WTC11 (cell line): Measurements from ENCODE around the gene KIR3DL1. TPM values are rescaled to one million over a fixed set of nuclear protein-coding genes. Genes with fewer than 3 reads are reported as not detected.

Experiments
- ATAC-seq: fragments of 200-7000 bp; cut with Tn5 transposase; 2 replicates; pipeline ENCODE4 v1.10.0; 2021; ENCODE audit warnings: mild to moderate bottlenecking, moderate library complexity
- CTCF ChIA-PET: fragments of 300-600 bp; sonication (Branson Sonifier 250); formaldehyde crosslinking; loops from one replicate; lab custom pipeline; 2021; ENCODE audit warnings: antibody characterized with exemption; lab: Charles Lee
- POLR2A ChIA-PET: fragments of 350-600 bp; sonication (Branson Sonifier 250); formaldehyde crosslinking; loops from one replicate; lab custom pipeline; 2021; ENCODE audit warnings: antibody characterized with exemption; lab: Charles Lee
- DNase-seq: peaks from one replicate; pipeline ENCODE4 v3.0.0; 2021; ENCODE audit warnings: low spot score
- H3K27ac Mint-ChIP-seq: 2 replicates; pipeline ENCODE4 v1.8.0; 2021; ENCODE audit warnings: mixed read lengths
- H3K27me3 Mint-ChIP-seq: 2 replicates; pipeline ENCODE4 v1.8.0; 2021; ENCODE audit warnings: low read depth, mild to moderate bottlenecking, moderate library complexity, mixed read lengths
- H3K36me3 Mint-ChIP-seq: 2 replicates; pipeline ENCODE4 v1.8.0; 2021; ENCODE audit warnings: mixed read lengths
- H3K4me1 Mint-ChIP-seq: 2 replicates; pipeline ENCODE4 v1.8.0; 2022; ENCODE audit warnings: mixed read lengths
- H3K4me3 Mint-ChIP-seq: 2 replicates; pipeline ENCODE4 v1.8.0; 2021; ENCODE audit warnings: mild to moderate bottlenecking, moderate library complexity, mixed read lengths
- H3K9me3 Mint-ChIP-seq: 2 replicates; pipeline ENCODE4 v1.8.0; 2021; ENCODE audit warnings: mixed read lengths
- ATF1 ChIP-seq: sonication (generic); formaldehyde crosslinking; IDR thresholded peaks from 2 replicates; pipeline ENCODE4 v1.8.1; 2023; ENCODE audit warnings: mild to moderate bottlenecking, moderate library complexity, missing genetic modification reagents
- CBFB ChIP-seq: sonication (generic); formaldehyde crosslinking; IDR thresholded peaks from 2 replicates; pipeline ENCODE4 v1.8.1; 2022; ENCODE audit warnings: mild to moderate bottlenecking, low read depth, missing genetic modification reagents
- CREB1 ChIP-seq: sonication (generic); formaldehyde crosslinking; IDR thresholded peaks from 2 replicates; pipeline ENCODE4 v1.8.0; 2023; ENCODE audit warnings: mild to moderate bottlenecking, missing genetic modification reagents
- ELF4 ChIP-seq: sonication (generic); formaldehyde crosslinking; IDR thresholded peaks from 2 replicates; pipeline ENCODE4 v1.8.1; 2022; ENCODE audit warnings: low read depth, mild to moderate bottlenecking, moderate library complexity, missing genetic modification reagents
- ESRRA ChIP-seq: sonication (generic); formaldehyde crosslinking; IDR thresholded peaks from 2 replicates; pipeline ENCODE4 v1.8.1; 2022; ENCODE audit warnings: mild to moderate bottlenecking, missing genetic modification reagents, borderline replicate concordance
- FOXK1 ChIP-seq: sonication (generic); formaldehyde crosslinking; IDR thresholded peaks from 2 replicates; pipeline ENCODE4 v1.8.0; 2022; ENCODE audit warnings: mild to moderate bottlenecking, moderate library complexity, missing genetic modification reagents
- FOXP1 ChIP-seq: sonication (generic); formaldehyde crosslinking; IDR thresholded peaks from 2 replicates; pipeline ENCODE4 v1.8.0; 2022; ENCODE audit warnings: missing genetic modification reagents, mild to moderate bottlenecking, moderate library complexity, borderline replicate concordance
- JAZF1 ChIP-seq: fragments of 250-450 bp; sonication (Bioruptor Pico); IDR thresholded peaks from 2 replicates; pipeline ENCODE4 v1.9.0; 2021; ENCODE audit warnings: moderate library complexity, mild to moderate bottlenecking, inconsistent platforms
- NFE2L1 ChIP-seq: sonication (generic); formaldehyde crosslinking; IDR thresholded peaks from 2 replicates; pipeline ENCODE4 v1.8.1; 2023; ENCODE audit warnings: missing genetic modification reagents
- RORB ChIP-seq: fragments of 250-450 bp; sonication (Bioruptor Pico); IDR thresholded peaks from 2 replicates; pipeline ENCODE4 v1.9.0; 2021; ENCODE audit warnings: mild to moderate bottlenecking
- TEAD4 ChIP-seq: sonication (generic); formaldehyde crosslinking; IDR thresholded peaks from 2 replicates; pipeline ENCODE4 v1.8.0; 2022; ENCODE audit warnings: mild to moderate bottlenecking, missing genetic modification reagents
- ZBTB21 ChIP-seq: sonication (generic); formaldehyde crosslinking; IDR thresholded peaks from 2 replicates; pipeline ENCODE4 v1.8.1; 2023; ENCODE audit warnings: mild to moderate bottlenecking, missing genetic modification reagents, borderline replicate concordance
- ZNF219 ChIP-seq: sonication (generic); formaldehyde crosslinking; IDR thresholded peaks from 2 replicates; pipeline ENCODE4 v1.8.0; 2023; ENCODE audit warnings: missing genetic modification reagents, mild to moderate bottlenecking, borderline replicate concordance
- total RNA-seq: library from RNA; stranded (reverse); gene quantifications from 3 replicates; pipeline ENCODE4 v1.2.3, GENCODE V29; 2021
- TF ChIP-seq, protein P1 (sequence below): sonication (generic); formaldehyde crosslinking; conservative IDR thresholded peaks from 2 replicates; pipeline ENCODE4 v1.8.1; 2023; ENCODE audit warnings: mild to moderate bottlenecking, low read depth, missing genetic modification reagents, moderate library complexity
- TF ChIP-seq, protein P2 (sequence below): sonication (generic); formaldehyde crosslinking; IDR thresholded peaks from 2 replicates; pipeline ENCODE4 v1.8.0; 2022; ENCODE audit warnings: missing genetic modification reagents
- TF ChIP-seq, protein P3 (sequence below): sonication (generic); formaldehyde crosslinking; IDR thresholded peaks from 2 replicates; pipeline ENCODE4 v1.8.0; 2023; ENCODE audit warnings: mild to moderate bottlenecking, missing genetic modification reagents
- TF ChIP-seq, protein P4 (sequence below): sonication (generic); formaldehyde crosslinking; IDR thresholded peaks from 2 replicates; pipeline ENCODE4 v1.8.1; 2022; ENCODE audit warnings: mild to moderate bottlenecking, missing genetic modification reagents, moderate library complexity, borderline replicate concordance
- TF ChIP-seq, protein P5 (sequence below): sonication (generic); formaldehyde crosslinking; IDR thresholded peaks from 2 replicates; pipeline ENCODE4 v1.8.1; 2023; ENCODE audit warnings: mild to moderate bottlenecking, missing genetic modification reagents, moderate library complexity
- TF ChIP-seq, protein P6 (sequence below): fragments of 250-450 bp; sonication (Bioruptor Pico); IDR thresholded peaks from 2 replicates; pipeline ENCODE4 v1.9.0; 2021; ENCODE audit warnings: mild to moderate bottlenecking

Gene KIR3DL1
- total RNA-seq, 1 experiment from 2014 or later = not detected

DNA sequence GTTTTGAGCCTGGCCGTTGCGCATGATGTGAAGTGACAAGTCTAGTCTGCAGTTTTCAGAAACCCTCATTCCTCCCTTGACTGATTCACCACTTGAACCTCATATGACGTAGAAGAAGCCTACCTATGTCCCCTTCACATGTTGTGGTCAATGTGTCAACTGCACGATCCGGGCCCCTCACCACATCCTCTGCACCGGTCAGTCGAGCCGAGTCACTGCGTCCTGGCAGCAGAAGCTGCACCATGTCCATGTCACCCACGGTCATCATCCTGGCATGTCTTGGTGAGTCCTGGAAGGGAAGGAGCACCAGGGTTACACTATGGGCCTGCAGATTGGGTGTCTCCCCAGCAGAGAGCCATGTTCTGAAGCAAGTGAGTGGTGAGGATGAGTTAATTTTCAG is 12.9 kb upstream of the KIR3DL1 start, which contains the start of gene KIR2DL4 (continued):
- TF ChIP-seq, protein P1, sequence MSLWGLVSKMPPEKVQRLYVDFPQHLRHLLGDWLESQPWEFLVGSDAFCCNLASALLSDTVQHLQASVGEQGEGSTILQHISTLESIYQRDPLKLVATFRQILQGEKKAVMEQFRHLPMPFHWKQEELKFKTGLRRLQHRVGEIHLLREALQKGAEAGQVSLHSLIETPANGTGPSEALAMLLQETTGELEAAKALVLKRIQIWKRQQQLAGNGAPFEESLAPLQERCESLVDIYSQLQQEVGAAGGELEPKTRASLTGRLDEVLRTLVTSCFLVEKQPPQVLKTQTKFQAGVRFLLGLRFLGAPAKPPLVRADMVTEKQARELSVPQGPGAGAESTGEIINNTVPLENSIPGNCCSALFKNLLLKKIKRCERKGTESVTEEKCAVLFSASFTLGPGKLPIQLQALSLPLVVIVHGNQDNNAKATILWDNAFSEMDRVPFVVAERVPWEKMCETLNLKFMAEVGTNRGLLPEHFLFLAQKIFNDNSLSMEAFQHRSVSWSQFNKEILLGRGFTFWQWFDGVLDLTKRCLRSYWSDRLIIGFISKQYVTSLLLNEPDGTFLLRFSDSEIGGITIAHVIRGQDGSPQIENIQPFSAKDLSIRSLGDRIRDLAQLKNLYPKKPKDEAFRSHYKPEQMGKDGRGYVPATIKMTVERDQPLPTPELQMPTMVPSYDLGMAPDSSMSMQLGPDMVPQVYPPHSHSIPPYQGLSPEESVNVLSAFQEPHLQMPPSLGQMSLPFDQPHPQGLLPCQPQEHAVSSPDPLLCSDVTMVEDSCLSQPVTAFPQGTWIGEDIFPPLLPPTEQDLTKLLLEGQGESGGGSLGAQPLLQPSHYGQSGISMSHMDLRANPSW (CRISPR knock-in tag) = no peak
- TF ChIP-seq RORB (no peak), CBFB (CRISPR knock-in tag) (no peak), ELF4 (CRISPR knock-in tag) (no peak)

DNA sequence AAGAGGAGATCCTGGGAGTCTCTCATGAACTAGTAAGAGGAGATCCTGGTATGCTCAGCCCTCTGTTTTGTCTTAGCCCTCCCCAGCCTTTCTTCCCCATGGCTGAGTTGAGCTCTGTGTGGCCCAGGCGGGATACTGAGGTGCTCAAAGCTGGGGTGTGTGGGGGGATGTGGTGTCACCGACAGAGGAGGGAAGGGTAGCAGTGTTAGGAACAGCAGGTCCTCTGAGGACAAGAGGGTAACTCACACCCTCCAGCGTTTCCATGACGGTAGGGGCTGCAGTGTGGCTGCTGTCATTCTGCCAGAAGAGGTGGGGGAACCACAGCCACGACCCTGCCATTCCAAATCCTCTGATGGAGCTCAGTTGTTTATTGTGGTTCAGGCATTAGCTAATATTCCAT is 12.2 kb upstream of the KIR3DL1 start:
- Mint-ChIP-seq H3K27ac (no peak overlapping the region), H3K9me3 (peaks cover 70% of the 10 kb centered on the region), H3K4me3 (no peak overlapping the region), H3K27me3 (peaks cover 8% of the 10 kb centered on the region), H3K36me3 (peaks cover 73% of the 10 kb centered on the region), H3K4me1 (no peaks in the 10 kb centered on the region)
- ChIA-PET POLR2A (no interaction called here), CTCF (no interaction called here)
- DNase-seq (no peak), ATAC-seq (no peak)
- TF ChIP-seq, protein P2, sequence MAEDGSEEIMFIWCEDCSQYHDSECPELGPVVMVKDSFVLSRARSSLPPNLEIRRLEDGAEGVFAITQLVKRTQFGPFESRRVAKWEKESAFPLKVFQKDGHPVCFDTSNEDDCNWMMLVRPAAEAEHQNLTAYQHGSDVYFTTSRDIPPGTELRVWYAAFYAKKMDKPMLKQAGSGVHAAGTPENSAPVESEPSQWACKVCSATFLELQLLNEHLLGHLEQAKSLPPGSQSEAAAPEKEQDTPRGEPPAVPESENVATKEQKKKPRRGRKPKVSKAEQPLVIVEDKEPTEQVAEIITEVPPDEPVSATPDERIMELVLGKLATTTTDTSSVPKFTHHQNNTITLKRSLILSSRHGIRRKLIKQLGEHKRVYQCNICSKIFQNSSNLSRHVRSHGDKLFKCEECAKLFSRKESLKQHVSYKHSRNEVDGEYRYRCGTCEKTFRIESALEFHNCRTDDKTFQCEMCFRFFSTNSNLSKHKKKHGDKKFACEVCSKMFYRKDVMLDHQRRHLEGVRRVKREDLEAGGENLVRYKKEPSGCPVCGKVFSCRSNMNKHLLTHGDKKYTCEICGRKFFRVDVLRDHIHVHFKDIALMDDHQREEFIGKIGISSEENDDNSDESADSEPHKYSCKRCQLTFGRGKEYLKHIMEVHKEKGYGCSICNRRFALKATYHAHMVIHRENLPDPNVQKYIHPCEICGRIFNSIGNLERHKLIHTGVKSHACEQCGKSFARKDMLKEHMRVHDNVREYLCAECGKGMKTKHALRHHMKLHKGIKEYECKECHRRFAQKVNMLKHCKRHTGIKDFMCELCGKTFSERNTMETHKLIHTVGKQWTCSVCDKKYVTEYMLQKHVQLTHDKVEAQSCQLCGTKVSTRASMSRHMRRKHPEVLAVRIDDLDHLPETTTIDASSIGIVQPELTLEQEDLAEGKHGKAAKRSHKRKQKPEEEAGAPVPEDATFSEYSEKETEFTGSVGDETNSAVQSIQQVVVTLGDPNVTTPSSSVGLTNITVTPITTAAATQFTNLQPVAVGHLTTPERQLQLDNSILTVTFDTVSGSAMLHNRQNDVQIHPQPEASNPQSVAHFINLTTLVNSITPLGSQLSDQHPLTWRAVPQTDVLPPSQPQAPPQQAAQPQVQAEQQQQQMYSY (CRISPR knock-in tag) = no peak

DNA sequence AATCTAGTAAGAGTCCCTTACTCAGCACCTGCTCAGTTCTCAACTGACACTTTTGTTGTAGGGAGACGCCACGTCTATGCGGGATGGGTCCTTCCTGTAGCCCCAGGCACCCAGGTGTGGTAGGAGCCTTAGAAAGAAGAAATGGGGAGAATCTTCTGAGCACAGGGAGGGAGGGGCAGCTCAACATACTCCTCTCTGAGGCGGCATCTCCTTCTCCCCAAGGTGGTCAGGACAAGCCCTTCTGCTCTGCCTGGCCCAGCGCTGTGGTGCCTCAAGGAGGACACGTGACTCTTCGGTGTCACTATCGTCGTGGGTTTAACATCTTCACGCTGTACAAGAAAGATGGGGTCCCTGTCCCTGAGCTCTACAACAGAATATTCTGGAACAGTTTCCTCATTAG is 11.7 kb upstream of the KIR3DL1 start:
- POLR2A ChIA-PET = no interaction called here
- TF ChIP-seq, protein P3, sequence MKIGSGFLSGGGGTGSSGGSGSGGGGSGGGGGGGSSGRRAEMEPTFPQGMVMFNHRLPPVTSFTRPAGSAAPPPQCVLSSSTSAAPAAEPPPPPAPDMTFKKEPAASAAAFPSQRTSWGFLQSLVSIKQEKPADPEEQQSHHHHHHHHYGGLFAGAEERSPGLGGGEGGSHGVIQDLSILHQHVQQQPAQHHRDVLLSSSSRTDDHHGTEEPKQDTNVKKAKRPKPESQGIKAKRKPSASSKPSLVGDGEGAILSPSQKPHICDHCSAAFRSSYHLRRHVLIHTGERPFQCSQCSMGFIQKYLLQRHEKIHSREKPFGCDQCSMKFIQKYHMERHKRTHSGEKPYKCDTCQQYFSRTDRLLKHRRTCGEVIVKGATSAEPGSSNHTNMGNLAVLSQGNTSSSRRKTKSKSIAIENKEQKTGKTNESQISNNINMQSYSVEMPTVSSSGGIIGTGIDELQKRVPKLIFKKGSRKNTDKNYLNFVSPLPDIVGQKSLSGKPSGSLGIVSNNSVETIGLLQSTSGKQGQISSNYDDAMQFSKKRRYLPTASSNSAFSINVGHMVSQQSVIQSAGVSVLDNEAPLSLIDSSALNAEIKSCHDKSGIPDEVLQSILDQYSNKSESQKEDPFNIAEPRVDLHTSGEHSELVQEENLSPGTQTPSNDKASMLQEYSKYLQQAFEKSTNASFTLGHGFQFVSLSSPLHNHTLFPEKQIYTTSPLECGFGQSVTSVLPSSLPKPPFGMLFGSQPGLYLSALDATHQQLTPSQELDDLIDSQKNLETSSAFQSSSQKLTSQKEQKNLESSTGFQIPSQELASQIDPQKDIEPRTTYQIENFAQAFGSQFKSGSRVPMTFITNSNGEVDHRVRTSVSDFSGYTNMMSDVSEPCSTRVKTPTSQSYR (CRISPR knock-in tag) = no peak
- TF ChIP-seq ESRRA (CRISPR knock-in tag) = no peak
- TF ChIP-seq ZNF219 (CRISPR knock-in tag) = no peak
- TF ChIP-seq, protein P4, sequence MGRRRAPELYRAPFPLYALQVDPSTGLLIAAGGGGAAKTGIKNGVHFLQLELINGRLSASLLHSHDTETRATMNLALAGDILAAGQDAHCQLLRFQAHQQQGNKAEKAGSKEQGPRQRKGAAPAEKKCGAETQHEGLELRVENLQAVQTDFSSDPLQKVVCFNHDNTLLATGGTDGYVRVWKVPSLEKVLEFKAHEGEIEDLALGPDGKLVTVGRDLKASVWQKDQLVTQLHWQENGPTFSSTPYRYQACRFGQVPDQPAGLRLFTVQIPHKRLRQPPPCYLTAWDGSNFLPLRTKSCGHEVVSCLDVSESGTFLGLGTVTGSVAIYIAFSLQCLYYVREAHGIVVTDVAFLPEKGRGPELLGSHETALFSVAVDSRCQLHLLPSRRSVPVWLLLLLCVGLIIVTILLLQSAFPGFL = no peak
- TF ChIP-seq ZBTB21 (CRISPR knock-in tag) = no peak
- TF ChIP-seq FOXP1 (CRISPR knock-in tag) = no peak
- TF ChIP-seq NFE2L1 = no peak
- TF ChIP-seq, protein P5, sequence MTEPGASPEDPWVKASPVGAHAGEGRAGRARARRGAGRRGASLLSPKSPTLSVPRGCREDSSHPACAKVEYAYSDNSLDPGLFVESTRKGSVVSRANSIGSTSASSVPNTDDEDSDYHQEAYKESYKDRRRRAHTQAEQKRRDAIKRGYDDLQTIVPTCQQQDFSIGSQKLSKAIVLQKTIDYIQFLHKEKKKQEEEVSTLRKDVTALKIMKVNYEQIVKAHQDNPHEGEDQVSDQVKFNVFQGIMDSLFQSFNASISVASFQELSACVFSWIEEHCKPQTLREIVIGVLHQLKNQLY (CRISPR knock-in tag) = no peak
- no peak for TF ChIP-seq ATF1
- TF ChIP-seq CREB1 (CRISPR knock-in tag) = no peak
- TF ChIP-seq TEAD4 (CRISPR knock-in tag) = no peak
- TF ChIP-seq, protein P6, sequence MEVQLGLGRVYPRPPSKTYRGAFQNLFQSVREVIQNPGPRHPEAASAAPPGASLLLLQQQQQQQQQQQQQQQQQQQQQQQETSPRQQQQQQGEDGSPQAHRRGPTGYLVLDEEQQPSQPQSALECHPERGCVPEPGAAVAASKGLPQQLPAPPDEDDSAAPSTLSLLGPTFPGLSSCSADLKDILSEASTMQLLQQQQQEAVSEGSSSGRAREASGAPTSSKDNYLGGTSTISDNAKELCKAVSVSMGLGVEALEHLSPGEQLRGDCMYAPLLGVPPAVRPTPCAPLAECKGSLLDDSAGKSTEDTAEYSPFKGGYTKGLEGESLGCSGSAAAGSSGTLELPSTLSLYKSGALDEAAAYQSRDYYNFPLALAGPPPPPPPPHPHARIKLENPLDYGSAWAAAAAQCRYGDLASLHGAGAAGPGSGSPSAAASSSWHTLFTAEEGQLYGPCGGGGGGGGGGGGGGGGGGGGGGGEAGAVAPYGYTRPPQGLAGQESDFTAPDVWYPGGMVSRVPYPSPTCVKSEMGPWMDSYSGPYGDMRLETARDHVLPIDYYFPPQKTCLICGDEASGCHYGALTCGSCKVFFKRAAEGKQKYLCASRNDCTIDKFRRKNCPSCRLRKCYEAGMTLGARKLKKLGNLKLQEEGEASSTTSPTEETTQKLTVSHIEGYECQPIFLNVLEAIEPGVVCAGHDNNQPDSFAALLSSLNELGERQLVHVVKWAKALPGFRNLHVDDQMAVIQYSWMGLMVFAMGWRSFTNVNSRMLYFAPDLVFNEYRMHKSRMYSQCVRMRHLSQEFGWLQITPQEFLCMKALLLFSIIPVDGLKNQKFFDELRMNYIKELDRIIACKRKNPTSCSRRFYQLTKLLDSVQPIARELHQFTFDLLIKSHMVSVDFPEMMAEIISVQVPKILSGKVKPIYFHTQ (CRISPR knock-in tag) = no peak
- TF ChIP-seq JAZF1 = no peak
- no peak for TF ChIP-seq FOXK1 (CRISPR knock-in tag)

More for the DNA sequence above, 11.7 kb upstream of the KIR3DL1 start:
- Mint-ChIP-seq H3K36me3 (peaks cover 70% of the 10 kb centered on the region), H3K9me3 (peaks cover 74% of the 10 kb centered on the region), H3K4me3 (no peak overlapping the region), H3K4me1 (no peaks in the 10 kb centered on the region), H3K27ac (no peak overlapping the region), H3K27me3 (peaks cover 8% of the 10 kb centered on the region)
- ATAC-seq (no peak), DNase-seq (no peak)
- CTCF ChIA-PET = no interaction called here
